KMS-11 (cell line): ENCODE data around the gene DLGAP1.

Source experiments
- H2AFZ ChIP-seq: fragments of 200-600 bp; sonication (generic); 2 replicates; pipeline ENCODE4 v1.6.1; 2016; ENCODE audit warnings: antibody characterized with exemption, mixed run types, low read depth
- H3K27ac ChIP-seq: fragments of 200-600 bp; sonication (generic); 2 replicates; pipeline ENCODE4 v1.6.1; 2016; ENCODE audit warnings: mild to moderate bottlenecking, mixed run types
- H3K27me3 ChIP-seq: fragments of 200-600 bp; sonication (generic); 2 replicates; pipeline ENCODE4 v1.6.1; 2017; ENCODE audit warnings: mild to moderate bottlenecking, low read depth, mixed run types, moderate library complexity; ENCODE audit not compliant: insufficient read depth
- H3K36me3 ChIP-seq: fragments of 200-600 bp; sonication (generic); 2 replicates; pipeline ENCODE4 v1.6.1; 2017; ENCODE audit warnings: mild to moderate bottlenecking, mixed run types; ENCODE audit not compliant: insufficient read depth
- H3K4me1 ChIP-seq: fragments of 200-600 bp; sonication (generic); 2 replicates; pipeline ENCODE4 v1.6.1; 2016; ENCODE audit warnings: mild to moderate bottlenecking, low read depth, mixed run types; ENCODE audit not compliant: poor library complexity, severe bottlenecking
- H3K4me2 ChIP-seq: fragments of 200-600 bp; sonication (generic); 2 replicates; pipeline ENCODE4 v1.7.0; 2016; ENCODE audit warnings: mild to moderate bottlenecking, mixed run types
- H3K4me3 ChIP-seq: fragments of 200-600 bp; sonication (generic); IDR thresholded peaks from 2 replicates; pipeline ENCODE4 v1.6.1; 2017; ENCODE audit warnings: low read depth, low read length, mixed read lengths; ENCODE audit not compliant: insufficient read depth
- H3K79me2 ChIP-seq: fragments of 200-600 bp; sonication (generic); 2 replicates; pipeline ENCODE4 v1.6.1; 2016; ENCODE audit warnings: low read depth, mixed run types; ENCODE audit not compliant: insufficient read depth
- H3K9ac ChIP-seq: fragments of 200-600 bp; sonication (generic); 2 replicates; pipeline ENCODE4 v1.6.1; 2016; ENCODE audit warnings: mild to moderate bottlenecking, mixed run types
- H4K20me1 ChIP-seq: fragments of 200-600 bp; sonication (generic); 2 replicates; pipeline ENCODE4 v1.6.1; 2016; ENCODE audit warnings: mild to moderate bottlenecking, mixed run types; ENCODE audit not compliant: insufficient read depth
- TF ChIP-seq, protein P1 (sequence below): fragments of 200-600 bp; sonication (generic); conservative IDR thresholded peaks from 2 replicates; pipeline ENCODE4 v1.6.1; 2017; ENCODE audit warnings: low read depth, mild to moderate bottlenecking, antibody characterized with exemption, low read length, moderate library complexity, mixed read lengths

DLGAP1 gene

DNA sequence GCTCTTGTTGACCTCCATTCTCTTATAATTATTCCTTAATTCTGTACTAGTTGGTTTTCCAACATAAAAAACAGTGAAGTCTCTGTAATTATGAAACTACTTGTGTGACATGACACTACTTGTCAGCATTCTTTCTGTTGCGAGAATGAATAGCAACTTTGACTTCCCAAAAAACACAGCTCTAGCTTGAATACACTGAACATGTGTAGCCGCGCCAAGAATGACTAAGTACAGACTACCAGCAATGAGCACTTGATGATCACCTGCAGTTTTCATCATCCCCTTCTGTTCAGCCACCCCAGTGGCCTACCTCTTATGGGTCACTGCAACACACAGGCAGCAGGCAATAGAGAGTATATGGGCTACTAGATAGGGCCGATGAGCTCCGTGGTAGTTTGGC lies 775.9 kb downstream of the DLGAP1 start:
- no peaks in the 10 kb centered on the region for H3K79me2 ChIP-seq
- no peak overlapping the region for H3K27ac ChIP-seq
- TF ChIP-seq, protein P1, sequence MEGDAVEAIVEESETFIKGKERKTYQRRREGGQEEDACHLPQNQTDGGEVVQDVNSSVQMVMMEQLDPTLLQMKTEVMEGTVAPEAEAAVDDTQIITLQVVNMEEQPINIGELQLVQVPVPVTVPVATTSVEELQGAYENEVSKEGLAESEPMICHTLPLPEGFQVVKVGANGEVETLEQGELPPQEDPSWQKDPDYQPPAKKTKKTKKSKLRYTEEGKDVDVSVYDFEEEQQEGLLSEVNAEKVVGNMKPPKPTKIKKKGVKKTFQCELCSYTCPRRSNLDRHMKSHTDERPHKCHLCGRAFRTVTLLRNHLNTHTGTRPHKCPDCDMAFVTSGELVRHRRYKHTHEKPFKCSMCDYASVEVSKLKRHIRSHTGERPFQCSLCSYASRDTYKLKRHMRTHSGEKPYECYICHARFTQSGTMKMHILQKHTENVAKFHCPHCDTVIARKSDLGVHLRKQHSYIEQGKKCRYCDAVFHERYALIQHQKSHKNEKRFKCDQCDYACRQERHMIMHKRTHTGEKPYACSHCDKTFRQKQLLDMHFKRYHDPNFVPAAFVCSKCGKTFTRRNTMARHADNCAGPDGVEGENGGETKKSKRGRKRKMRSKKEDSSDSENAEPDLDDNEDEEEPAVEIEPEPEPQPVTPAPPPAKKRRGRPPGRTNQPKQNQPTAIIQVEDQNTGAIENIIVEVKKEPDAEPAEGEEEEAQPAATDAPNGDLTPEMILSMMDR = no peak
- no peaks in the 10 kb centered on the region for H3K4me1 ChIP-seq
- H2AFZ ChIP-seq = no peak overlapping the region
- H3K36me3 ChIP-seq = no peaks in the 10 kb centered on the region
- no peak overlapping the region for H3K9ac ChIP-seq
- no peak overlapping the region for H3K4me3 ChIP-seq
- no peak overlapping the region for H3K4me2 ChIP-seq
- H3K27me3 ChIP-seq = no peaks in the 10 kb centered on the region
- H4K20me1 ChIP-seq = no peaks in the 10 kb centered on the region

DNA sequence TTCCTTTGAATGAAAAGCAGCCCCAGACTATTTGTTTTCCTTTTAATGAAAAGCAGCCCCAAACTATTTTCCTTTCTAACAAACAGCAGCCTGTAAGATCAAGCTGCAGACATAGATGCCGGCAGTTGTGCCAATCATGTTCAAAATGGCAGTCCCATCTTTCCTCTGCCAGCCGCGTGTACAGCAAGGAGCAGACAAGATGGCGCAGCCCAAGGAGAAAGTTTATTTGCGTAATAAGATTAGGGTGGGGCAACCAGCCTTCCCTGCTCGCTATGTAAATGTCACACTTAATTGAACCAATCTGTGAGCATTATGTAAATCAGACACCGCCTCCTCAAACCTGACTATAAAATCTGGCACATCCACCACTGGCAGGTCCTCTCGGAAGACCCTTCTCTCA lies 779.1 kb downstream of the DLGAP1 start:
- Histone ChIP-seq H3K27me3 (no peaks in the 10 kb centered on the region), H3K79me2 (no peaks in the 10 kb centered on the region), H3K27ac (no peak overlapping the region), H3K36me3 (no peaks in the 10 kb centered on the region), H3K9ac (no peak overlapping the region), H4K20me1 (no peaks in the 10 kb centered on the region), H3K4me1 (no peaks in the 10 kb centered on the region), H2AFZ (no peak overlapping the region), H3K4me3 (no peak overlapping the region), H3K4me2 (no peak overlapping the region)
- TF ChIP-seq, protein P1 = no peak

DNA sequence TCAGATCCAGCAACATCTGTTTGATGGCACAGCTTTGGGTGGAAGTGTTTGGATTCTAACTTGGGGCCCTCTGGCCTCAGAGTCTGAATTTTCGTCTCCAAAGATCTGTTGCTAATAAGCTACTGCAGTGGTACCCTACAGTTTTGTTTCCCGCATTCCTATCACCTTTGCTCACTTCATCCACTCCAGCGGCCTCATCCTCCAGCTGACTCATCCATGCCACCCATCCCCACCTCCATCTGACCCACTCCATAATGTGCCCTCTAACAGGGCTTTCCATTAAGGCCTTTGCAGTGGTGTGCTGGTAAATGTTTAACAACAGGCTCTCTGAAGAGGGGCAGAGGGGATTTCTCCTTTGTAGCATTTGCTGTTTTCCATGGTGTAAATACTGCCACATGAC lies 779.7 kb downstream of the DLGAP1 start:
- no peaks in the 10 kb centered on the region for H3K27me3 ChIP-seq
- H3K36me3 ChIP-seq = no peaks in the 10 kb centered on the region
- H3K27ac ChIP-seq = no peak overlapping the region
- H3K9ac ChIP-seq = no peak overlapping the region
- no peak overlapping the region for H2AFZ ChIP-seq
- TF ChIP-seq, protein P1 = no peak
- no peak overlapping the region for H3K4me2 ChIP-seq
- no peaks in the 10 kb centered on the region for H3K79me2 ChIP-seq
- H3K4me3 ChIP-seq = no peak overlapping the region
- H4K20me1 ChIP-seq = no peaks in the 10 kb centered on the region
- H3K4me1 ChIP-seq = no peaks in the 10 kb centered on the region

DNA sequence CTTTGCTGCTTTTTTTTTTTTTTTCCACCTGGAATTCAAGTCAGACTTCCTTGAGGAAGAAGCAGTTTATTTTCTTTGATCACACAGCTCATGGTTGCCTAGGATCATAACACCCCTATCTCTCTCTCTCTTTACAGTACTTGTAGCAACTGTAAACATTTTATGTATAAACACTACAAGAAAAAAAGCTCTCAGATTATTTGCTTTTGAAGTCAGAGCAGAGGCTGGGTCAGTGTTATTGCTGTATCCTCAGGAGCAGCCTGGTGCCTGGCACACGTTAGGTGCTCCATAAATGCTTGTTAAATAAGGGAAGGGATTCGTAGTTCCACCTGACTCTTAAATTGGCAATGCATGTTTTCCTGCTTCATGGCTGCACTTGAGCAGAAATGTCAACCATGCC lies 783.9 kb downstream of the DLGAP1 start:
- Histone ChIP-seq H3K27ac (no peak overlapping the region), H3K36me3 (no peaks in the 10 kb centered on the region), H3K9ac (no peak overlapping the region), H2AFZ (no peak overlapping the region), H3K4me3 (no peak overlapping the region), H4K20me1 (no peaks in the 10 kb centered on the region), H3K79me2 (no peaks in the 10 kb centered on the region), H3K4me2 (no peak overlapping the region), H3K4me1 (no peaks in the 10 kb centered on the region), H3K27me3 (no peaks in the 10 kb centered on the region)
- TF ChIP-seq, protein P1 = no peak
